Stimulated activated CD4-positive, alpha-beta T cell treated with anti-CD3 and anti-CD28 coated beads, Interleukin-4, amount 100 ng/mL, for 4 hours (primary cell): ENCODE data around the gene IL3.

Experiments
- DNase-seq, 2 experiments: peaks; one replicate each; pipeline ENCODE4 v3.0.0-alpha.2; 2020

IL3 gene

GRCh38 chr5:132060501-132061161, at the start of gene IL3:
IL3 (plus strand) TSS chr5:132060655; CDS start chr5:132060707, 52 bp downstream.
- DNase-seq: no peak

- no peak for DNase-seq
These were observed 49.4 kb upstream of the IL3 start for GRCh38 chr5:132010989-132011621.

- DNase-seq: peak in 1 of 2 experiments; percentile 19
These were observed 48.7 kb upstream of the IL3 start, which contains the start of gene ACSL6 for GRCh38 chr5:132011622-132012343. ACSL6 (minus strand) TSS chr5:132011658; CDS start chr5:132011553, 105 bp downstream.

- DNase-seq: no peak
These were observed 48.0 kb upstream of the IL3 start for GRCh38 chr5:132012371-132013005.

- no peak for DNase-seq
These were observed 47.3 kb upstream of the IL3 start for GRCh38 chr5:132013006-132013689.

- DNase-seq: no peak
These were observed 46.7 kb upstream of the IL3 start for GRCh38 chr5:132013711-132014110.

GRCh38 chr5:132016721-132017250, 43.7 kb upstream of the IL3 start:
- no peak for DNase-seq

GRCh38 chr5:132017316-132017715, 43.1 kb upstream of the IL3 start:
- no peak for DNase-seq

- no peak for DNase-seq
These were observed 42.5 kb upstream of the IL3 start for GRCh38 chr5:132017738-132018625.

GRCh38 chr5:132019337-132019736, 41.1 kb upstream of the IL3 start:
- DNase-seq: no peak

- DNase-seq: peak; percentile 52 to 79
These were observed 40.4 kb upstream of the IL3 start for GRCh38 chr5:132019857-132020555.

- DNase-seq: no peak
These were observed 39.7 kb upstream of the IL3 start for GRCh38 chr5:132020568-132021339.

- no peak for DNase-seq
These were observed 38.8 kb upstream of the IL3 start for GRCh38 chr5:132021654-132022053.

- DNase-seq: peak in 1 of 2 experiments; percentile 54
These were observed 37.7 kb upstream of the IL3 start for GRCh38 chr5:132022737-132023136.

GRCh38 chr5:132023258-132024116, 37.0 kb upstream of the IL3 start:
- DNase-seq: no peak

- no peak for DNase-seq
These were observed 36.4 kb upstream of the IL3 start for GRCh38 chr5:132024117-132024435.

GRCh38 chr5:132024789-132025402, 35.6 kb upstream of the IL3 start:
- DNase-seq: no peak

GRCh38 chr5:132025403-132025971, 35.0 kb upstream of the IL3 start:
- DNase-seq: no peak
